HL-60 (cell line): ENCODE measurements around the gene MZB1.

Experiments used
- POLR2AphosphoS5 ChIP-seq: IDR thresholded peaks from 2 replicates; pipeline ENCODE4 v1.6.1; 2012; ENCODE audit warnings: low read depth
- TF ChIP-seq, protein P1 (sequence below): IDR thresholded peaks from one replicate; pipeline ENCODE4 v1.5.1; 2011; ENCODE audit warnings: low read length, control low read depth, inconsistent platforms; ENCODE audit not compliant: insufficient read depth

DNA sequence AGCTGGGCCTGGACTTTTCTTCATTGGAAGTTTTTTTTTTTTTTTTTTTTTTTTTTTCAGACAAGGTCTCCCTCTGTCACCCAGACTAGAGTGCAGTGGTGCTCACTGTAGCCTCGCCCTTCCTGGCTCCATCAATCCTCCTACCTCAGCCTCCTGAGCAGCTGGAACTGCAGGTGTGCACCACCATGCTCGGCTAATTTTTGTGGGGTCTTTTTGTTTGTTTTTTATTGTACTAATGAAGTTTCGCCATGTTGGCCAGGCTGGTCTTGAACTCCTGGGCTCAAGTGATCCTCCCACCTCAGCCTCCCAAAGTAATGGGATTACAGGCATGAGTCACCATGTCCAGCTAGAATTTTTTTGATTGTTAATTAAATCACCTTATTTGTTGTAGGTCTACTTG, 46.0 kb upstream of the MZB1 start:
- TF ChIP-seq, protein P1, sequence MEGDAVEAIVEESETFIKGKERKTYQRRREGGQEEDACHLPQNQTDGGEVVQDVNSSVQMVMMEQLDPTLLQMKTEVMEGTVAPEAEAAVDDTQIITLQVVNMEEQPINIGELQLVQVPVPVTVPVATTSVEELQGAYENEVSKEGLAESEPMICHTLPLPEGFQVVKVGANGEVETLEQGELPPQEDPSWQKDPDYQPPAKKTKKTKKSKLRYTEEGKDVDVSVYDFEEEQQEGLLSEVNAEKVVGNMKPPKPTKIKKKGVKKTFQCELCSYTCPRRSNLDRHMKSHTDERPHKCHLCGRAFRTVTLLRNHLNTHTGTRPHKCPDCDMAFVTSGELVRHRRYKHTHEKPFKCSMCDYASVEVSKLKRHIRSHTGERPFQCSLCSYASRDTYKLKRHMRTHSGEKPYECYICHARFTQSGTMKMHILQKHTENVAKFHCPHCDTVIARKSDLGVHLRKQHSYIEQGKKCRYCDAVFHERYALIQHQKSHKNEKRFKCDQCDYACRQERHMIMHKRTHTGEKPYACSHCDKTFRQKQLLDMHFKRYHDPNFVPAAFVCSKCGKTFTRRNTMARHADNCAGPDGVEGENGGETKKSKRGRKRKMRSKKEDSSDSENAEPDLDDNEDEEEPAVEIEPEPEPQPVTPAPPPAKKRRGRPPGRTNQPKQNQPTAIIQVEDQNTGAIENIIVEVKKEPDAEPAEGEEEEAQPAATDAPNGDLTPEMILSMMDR, result no peak
- TF ChIP-seq POLR2AphosphoS5, result no peak
